RWPE1 (cell line): Measurements from ENCODE around the gene RNASE2.
A peak's percentile ranks its signal among the peaks of the same experiment; 100 is the strongest.

Experiments
- CTCF ChIA-PET: fragments of 350-600 bp; sonication (Branson Sonifier 250); formaldehyde crosslinking; extraction: SDS; loops from one replicate; lab custom pipeline; 2021; lab: Yijun Ruan, JAX
- POLR2A ChIA-PET: fragments of 400-600 bp; formaldehyde crosslinking; extraction: SDS; loops from one replicate; lab custom pipeline; 2020; ENCODE audit warnings: antibody characterized with exemption; ENCODE audit not compliant: low non-redundant PET; lab: Yijun Ruan, JAX
- DNase-seq: peaks from one replicate; pipeline ENCODE4 v3.0.0; 2012; ENCODE audit warnings: low spot score
- H3K27ac ChIP-seq: fragments of 450-650 bp; 2 replicates; pipeline ENCODE4 v1.5.1; 2017
- CTCF ChIP-seq: fragments of 450-650 bp; conservative IDR thresholded peaks from 2 replicates; pipeline ENCODE4 v1.5.1; 2017; ENCODE audit warnings: low read depth, mild to moderate bottlenecking

Gene RNASE2

GRCh38 chr14:20988717-20989470 lies 33.6 kb downstream of the RNASE2 start:
- peak overlapping the region; percentile 89 for H3K27ac ChIP-seq
- DNase-seq = no peak
- TF ChIP-seq CTCF = no peak
- ChIA-PET CTCF (interaction anchor here (1.1 kb wide), 1 partner anchor 17 kb away, joined by 8 read pairs; no protein-coding TSS in a partner anchor), POLR2A (no interaction called here)

GRCh38 chr14:20989471-20989786 lies 34.1 kb downstream of the RNASE2 start:
- no peak for TF ChIP-seq CTCF
- no peak for DNase-seq
- peak overlapping the region; percentile 89 for H3K27ac ChIP-seq
- POLR2A ChIA-PET = no interaction called here
- CTCF ChIA-PET = interaction anchor here (1.1 kb wide), 1 partner anchor 18 kb away, joined by 8 read pairs; no protein-coding TSS in a partner anchor

GRCh38 chr14:20989787-20990600 lies 34.7 kb downstream of the RNASE2 start, which contains the start of gene METTL17:
TSS of gene METTL17 (plus strand) at chr14:20989980. CDS start at chr14:20990003, 23 bp downstream.
- peak within 1 kb of the TSS; percentile 89 for H3K27ac ChIP-seq
- peak; percentile 69 for TF ChIP-seq CTCF
- POLR2A ChIA-PET = interaction anchor here (0.5 kb wide), 1 partner anchor 293 kb away, joined by 3 read pairs; no protein-coding TSS in a partner anchor
- DNase-seq = peak; percentile 92
- CTCF ChIA-PET = interaction anchor here (0.7 kb wide), 1 partner anchor 117 kb away, joined by 3 read pairs; no protein-coding TSS in a partner anchor

GRCh38 chr14:20996521-20996920 lies 41.2 kb downstream of the RNASE2 start:
- no peak for TF ChIP-seq CTCF
- POLR2A ChIA-PET = no interaction called here
- CTCF ChIA-PET = interaction anchor here (0.8 to 3.9 kb wide), 2 partner anchors 18 to 239 kb away, joined by 4 to 17 read pairs; no protein-coding TSS in a partner anchor

GRCh38 chr14:20997115-20997514 lies 41.8 kb downstream of the RNASE2 start:
- no peak overlapping the region for H3K27ac ChIP-seq
- ChIA-PET POLR2A (no interaction called here), CTCF (interaction anchor here (0.7 to 3.9 kb wide), 3 partner anchors 18 to 238 kb away, joined by 4 to 17 read pairs (median 6); no protein-coding TSS in a partner anchor)
- no peak for DNase-seq
- TF ChIP-seq CTCF = no peak

More at GRCh38 chr14:20996521-20996920, 41.2 kb downstream of the RNASE2 start:
- 0 out of 2 replicates have a peak overlapping the region, but pooled peaks have one; percentile 20 for H3K27ac ChIP-seq
- DNase-seq = no peak

GRCh38 chr14:20997564-20997963 lies 42.3 kb downstream of the RNASE2 start:
- no peak overlapping the region for H3K27ac ChIP-seq
- no peak for DNase-seq
- ChIA-PET CTCF (interaction anchor here (0.7 to 3.9 kb wide), 2 partner anchors 17 to 96 kb away, joined by 6 to 17 read pairs; no protein-coding TSS in a partner anchor), POLR2A (no interaction called here)
- no peak for TF ChIP-seq CTCF
